Lower leg skin (tissue), 3 donors: ENCODE measurements around the gene DAP.

ENCODE experiments used
- CTCF ChIP-seq, 3 donors: fragments of 450-650 bp; IDR thresholded peaks; one replicate each; pipeline ENCODE4 v1.5.1; 2016; ENCODE audit warnings: antibody characterized with exemption in 3 of 3, mild to moderate bottlenecking in 3 of 3, moderate library complexity in 2 of 3
- POLR2A ChIP-seq, 2 donors: fragments of 450-650 bp; IDR thresholded peaks; one replicate each; pipeline ENCODE4 v1.6.1; 2016 to 2017; ENCODE audit warnings: antibody characterized with exemption in 2 of 2, mild to moderate bottlenecking in 1 of 2, moderate library complexity in 1 of 2

- TF ChIP-seq POLR2A (IDR thresholded peaks at IDR 0.05) (no peak), CTCF (IDR thresholded peaks at IDR 0.05) (no peak)
Observed at GRCh38 chr5:10747678-10748622, 13.1 kb downstream of the DAP start.
